ENCODE measurements around the gene PGF. TPM values are rescaled to one million over a fixed set of nuclear protein-coding genes. Genes with fewer than 3 reads are reported as not detected.
A peak's percentile ranks its signal among the peaks of the same experiment; 100 is the strongest.

The PGF gene
- total RNA-seq, 1 donor: 0.86 TPM

DNA sequence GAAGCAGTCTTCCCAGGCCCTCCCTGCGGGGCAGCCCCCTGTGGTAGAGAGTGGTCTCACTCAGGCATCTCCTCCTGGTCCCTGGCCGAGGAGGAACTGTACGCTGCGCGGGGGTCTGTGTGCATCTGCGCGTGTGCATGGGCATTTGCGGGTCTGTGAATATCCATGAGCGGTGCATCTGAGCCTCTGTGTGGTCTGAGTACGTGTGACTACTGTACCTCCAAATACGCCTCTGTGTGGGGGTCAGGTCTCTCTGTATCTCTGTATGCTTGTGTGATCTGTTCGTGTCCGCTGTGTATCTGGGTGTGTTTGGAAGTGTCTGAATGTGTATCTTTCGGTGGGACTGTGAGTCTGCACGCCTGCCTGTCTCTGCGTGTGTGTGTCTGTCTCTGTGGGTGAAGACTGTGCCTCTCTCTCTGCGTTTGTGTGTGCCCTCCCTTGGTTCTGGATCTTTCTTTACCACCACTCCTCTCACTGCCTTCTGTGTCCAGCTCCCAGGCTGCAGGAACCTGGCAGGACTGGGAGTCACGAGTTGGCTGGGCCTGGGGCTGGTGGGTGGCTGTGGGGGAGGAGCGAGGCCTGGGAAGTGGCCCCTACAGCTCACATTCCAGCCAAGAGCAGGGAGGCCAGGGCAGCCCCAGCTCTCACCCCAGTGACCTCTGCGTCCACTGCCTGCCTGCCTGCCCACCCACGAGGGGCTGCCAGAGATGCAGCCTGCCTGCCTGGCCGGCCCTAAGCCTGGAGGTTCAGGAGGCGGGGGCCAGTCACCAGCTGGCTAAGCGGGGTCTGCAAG lies 1.1 kb upstream of the PGF start:
- DNase-seq (ENCODE audit: low read depth): no peak
- TF ChIP-seq, protein P1, sequence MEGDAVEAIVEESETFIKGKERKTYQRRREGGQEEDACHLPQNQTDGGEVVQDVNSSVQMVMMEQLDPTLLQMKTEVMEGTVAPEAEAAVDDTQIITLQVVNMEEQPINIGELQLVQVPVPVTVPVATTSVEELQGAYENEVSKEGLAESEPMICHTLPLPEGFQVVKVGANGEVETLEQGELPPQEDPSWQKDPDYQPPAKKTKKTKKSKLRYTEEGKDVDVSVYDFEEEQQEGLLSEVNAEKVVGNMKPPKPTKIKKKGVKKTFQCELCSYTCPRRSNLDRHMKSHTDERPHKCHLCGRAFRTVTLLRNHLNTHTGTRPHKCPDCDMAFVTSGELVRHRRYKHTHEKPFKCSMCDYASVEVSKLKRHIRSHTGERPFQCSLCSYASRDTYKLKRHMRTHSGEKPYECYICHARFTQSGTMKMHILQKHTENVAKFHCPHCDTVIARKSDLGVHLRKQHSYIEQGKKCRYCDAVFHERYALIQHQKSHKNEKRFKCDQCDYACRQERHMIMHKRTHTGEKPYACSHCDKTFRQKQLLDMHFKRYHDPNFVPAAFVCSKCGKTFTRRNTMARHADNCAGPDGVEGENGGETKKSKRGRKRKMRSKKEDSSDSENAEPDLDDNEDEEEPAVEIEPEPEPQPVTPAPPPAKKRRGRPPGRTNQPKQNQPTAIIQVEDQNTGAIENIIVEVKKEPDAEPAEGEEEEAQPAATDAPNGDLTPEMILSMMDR (IDR thresholded peaks at IDR 0.05; ENCODE audit: insufficient read depth, low read depth, low read length): no peak
- no peak overlapping the region for H3K4me3 ChIP-seq (ENCODE audit: low read depth, low read length)

DNA sequence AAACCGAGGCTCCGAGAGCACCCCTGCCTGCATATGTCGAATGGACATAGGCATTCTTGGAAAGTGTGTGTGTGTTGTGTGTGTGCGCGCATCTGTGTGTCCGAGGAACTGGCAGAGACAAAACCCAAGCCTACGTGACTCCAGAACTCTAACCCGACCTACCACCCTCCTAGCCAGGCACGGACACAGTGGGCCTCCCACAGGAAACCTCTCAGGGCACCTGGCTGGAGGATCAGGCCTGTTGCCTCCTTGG lies 556 bp upstream of the PGF start:
- DNase-seq (ENCODE audit: low read depth): no peak
- TF ChIP-seq, protein P1 (IDR thresholded peaks at IDR 0.05; ENCODE audit: insufficient read depth, low read depth, low read length): no peak
- peak overlapping the region; percentile 35 for H3K4me3 ChIP-seq (ENCODE audit: low read depth, low read length)

DNA sequence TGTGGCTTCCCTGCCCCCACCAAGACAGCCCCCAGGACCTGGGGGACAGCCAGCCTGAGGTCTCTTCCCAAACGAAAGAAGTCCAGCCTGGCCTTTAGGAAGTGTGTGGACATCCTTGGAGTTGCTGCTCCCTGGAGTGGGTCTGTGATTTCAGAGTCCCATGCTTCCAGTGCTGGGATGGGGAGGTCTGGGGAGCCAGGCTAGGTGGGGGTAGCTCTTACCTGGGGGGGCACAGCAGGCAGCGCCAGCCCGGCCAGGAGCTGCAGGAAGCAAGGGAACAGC lies 509 bp downstream of the PGF start:
- TF ChIP-seq, protein P1 (IDR thresholded peaks at IDR 0.05; ENCODE audit: insufficient read depth, low read depth, low read length): no peak
- H3K4me3 ChIP-seq (ENCODE audit: low read depth, low read length): peak overlapping the region; percentile 64
- no peak for DNase-seq (ENCODE audit: low read depth)

DNA sequence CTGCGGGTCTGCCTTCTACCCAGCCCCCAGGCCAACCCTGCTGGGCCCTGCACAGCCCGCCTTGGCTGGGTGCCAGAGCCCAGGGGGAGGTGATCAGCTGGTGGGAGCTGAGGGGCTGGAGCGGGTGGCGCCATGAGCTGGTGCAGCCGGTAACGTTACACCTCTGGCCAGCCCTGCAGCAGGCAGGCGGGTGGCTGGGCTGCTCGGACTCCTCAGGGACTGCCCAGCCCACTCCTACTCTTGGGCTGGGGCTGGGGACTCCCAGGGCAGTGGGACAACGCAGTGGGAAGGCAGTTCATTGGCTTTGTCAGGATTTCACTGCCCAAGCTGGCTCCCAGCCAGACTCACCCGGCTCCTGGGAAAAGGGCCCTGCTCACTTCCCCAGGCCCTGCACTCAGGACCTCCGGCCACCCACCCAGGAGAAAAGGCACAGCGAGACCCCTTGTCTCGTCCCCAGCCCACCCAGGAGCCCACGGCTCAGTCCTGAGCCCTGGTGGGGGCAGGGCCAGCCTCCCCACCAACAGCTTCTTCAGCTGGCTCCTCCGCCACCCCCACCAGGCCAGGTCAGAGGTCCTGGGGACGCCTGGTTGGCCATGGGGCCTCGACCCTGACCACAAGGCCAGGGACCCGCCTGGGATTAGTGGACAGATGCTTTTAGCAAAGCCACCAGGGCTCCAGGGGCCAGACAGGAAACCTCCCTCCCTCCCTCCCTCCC lies 1.0 kb downstream of the PGF start:
- no peak for DNase-seq (ENCODE audit: low read depth)
- TF ChIP-seq, protein P1 (IDR thresholded peaks at IDR 0.05; ENCODE audit: insufficient read depth, low read depth, low read length): no peak
- H3K4me3 ChIP-seq (ENCODE audit: low read depth, low read length): peak overlapping the region; percentile 64

DNA sequence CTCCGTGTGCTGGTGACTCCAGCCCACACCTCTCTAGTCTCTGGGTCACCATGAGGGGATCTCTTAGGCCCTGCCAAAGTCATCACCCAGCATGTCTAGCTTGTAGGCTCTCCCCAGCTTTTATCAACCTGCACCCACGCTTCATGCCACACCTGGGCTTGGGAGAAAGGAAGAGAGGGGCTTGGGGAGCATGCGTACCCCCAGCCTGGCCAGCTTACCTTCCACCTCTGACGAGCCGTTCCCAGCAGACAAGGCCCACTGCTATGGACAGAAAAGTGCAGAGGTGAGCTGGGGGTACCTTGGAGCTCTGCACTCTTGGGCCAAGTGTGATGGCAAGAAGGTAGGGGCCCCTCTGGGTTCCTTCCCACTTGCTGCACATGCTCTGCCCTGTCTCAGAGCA lies 1.7 kb downstream of the PGF start:
- DNase-seq (ENCODE audit: low read depth): no peak
- H3K4me3 ChIP-seq (ENCODE audit: low read depth, low read length): peak overlapping the region; percentile 64
- TF ChIP-seq, protein P1 (IDR thresholded peaks at IDR 0.05; ENCODE audit: insufficient read depth, low read depth, low read length): no peak

DNA sequence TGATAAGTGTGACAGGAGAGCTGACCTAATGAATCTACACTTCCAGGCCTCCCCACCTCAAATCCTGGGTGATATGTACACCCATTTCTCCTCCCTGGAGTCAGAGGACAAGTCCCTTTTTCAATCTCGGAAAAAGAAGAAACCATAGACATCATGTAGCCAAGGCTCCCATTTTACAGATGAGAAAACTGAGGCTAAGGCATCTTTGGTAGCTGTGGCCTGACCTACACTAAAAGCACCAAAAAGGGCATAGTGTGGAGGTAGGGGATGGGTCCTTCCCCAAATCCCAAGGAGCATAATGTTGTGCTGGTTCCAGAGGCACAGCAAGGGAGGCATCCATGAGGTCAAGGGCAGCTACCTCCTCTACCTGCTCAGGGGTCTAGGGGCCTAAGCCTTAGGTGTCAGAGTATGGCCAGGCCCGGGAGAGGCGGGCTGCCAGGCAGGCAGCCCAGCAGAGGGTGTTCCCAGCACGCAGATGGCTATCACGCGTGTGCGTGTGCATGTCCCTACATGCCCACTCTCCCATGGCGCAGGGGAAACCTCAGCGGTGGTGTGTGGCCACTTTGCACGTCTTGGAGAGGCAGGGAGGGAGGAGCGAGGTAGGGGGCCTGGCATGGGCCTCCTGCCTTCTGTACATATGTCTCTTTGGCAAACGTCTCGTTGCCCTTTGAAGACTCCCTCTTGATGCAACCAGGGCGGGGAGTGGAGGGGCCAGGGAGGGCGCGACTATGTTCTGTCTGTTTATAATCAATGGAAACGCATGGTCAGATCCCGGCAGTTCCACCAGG lies 2.5 kb downstream of the PGF start:
- H3K4me3 ChIP-seq (ENCODE audit: low read depth, low read length): peak overlapping the region; percentile 64
- DNase-seq (ENCODE audit: low read depth): no peak
- TF ChIP-seq, protein P1 (IDR thresholded peaks at IDR 0.05; ENCODE audit: insufficient read depth, low read depth, low read length): no peak

All from fibroblast of villous mesenchyme (primary cell).